Right ventricle myocardium superior (tissue), 1 donor: ENCODE data around the gene TNFRSF4. TPM values are rescaled to one million over a fixed set of nuclear protein-coding genes. Genes with fewer than 3 reads are reported as not detected.
"Not testable (repeated sequence)": the region's sequence is repeated elsewhere in the genome, so short reads cannot be mapped to it uniquely, and the experiment has no call there.

ENCODE experiments used
- ATAC-seq: fragments of 200-7000 bp; cut with Tn5 transposase; one replicate; pipeline ENCODE4 v1.9.1; 2020; ENCODE audit warnings: mild to moderate bottlenecking; ENCODE audit not compliant: poor library complexity
- DNase-seq: peaks from one replicate; pipeline ENCODE4 v3.0.0-alpha.2; 2020
- intact Hi-C: fragments of 100-400 bp; cut with DNase I; formaldehyde crosslinking; loops from one replicate; pipeline ENCODE4 v1.11.2; 2022
- long read RNA-seq: library from polyadenylated mRNA; unstranded; transcript quantifications from one replicate; pipeline ENCODE4 v2.0.0, GENCODE V29; 2021
- total RNA-seq: library from RNA; stranded (reverse); fragmentation: NEBNext Ultra II Directional; extraction: Animal tissue kit (Norgen Biotek cat#: 25700); gene quantifications from one replicate; pipeline ENCODE4 v1.2.1, GENCODE V29; 2021
- donor health status: DM: no; HTN: yes; CAD: no; lungs with severe emphysema.

Gene TNFRSF4
- 2.1 TPM for total RNA-seq
- long read RNA-seq, partial matches to known transcripts, result 1 of 5 reads
- long read RNA-seq, other reads (novel, unspliced or antisense), result 2 of 5 reads

DNA sequence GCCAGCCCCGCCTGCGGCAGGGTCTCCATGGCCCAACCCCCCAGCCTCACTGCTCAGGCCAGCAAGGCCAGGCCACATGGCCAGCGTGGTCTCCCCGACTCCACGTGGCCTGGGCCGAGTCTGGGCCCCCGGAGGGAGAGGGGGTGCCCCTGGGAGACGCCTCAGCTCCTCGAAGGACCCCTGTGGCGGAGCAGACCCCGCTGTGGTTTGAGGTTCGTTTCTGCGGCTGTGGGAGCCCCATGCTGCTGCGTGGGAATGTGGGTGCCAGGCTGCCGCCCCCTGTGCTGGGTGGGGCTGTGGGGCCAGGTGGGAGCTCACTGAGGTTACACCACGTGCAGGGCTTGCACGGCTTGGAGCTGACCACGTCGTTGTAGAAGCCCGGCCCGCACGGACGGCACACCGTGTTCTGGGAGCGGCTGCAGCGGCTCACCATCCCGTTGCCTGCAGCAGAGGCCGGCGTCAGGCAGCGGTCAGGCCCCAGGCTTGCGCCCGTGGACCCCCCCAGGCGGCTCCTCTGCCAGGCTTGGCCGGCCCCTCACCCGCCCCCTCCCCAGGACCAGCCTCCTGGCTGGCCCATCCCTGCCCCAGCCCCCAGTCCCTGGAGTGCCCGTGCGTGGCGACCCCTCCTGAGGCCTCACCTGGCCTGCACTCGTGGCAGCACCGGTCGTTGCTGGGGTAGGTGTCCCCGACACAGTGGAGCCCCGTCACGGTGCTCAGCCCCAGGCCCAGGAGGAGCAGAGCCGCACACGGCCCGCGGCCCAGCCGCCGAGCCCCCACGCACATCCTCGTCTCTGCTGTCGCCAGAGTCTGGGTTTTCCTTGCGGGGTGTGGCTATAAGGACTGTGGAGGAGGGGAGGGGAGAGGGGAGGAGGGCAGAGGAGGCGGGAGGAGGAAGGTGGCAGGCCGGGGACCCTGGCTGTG, at the start of gene TNFRSF4:
Gene TNFRSF4, minus strand, starts transcription at position 809 of the 921 bp plus-strand sequence. Its CDS starts 26 bp downstream, at position 783.
- DNase-seq (no peak), ATAC-seq (peak; percentile 6)
- intact Hi-C loops, result no loop called here

DNA sequence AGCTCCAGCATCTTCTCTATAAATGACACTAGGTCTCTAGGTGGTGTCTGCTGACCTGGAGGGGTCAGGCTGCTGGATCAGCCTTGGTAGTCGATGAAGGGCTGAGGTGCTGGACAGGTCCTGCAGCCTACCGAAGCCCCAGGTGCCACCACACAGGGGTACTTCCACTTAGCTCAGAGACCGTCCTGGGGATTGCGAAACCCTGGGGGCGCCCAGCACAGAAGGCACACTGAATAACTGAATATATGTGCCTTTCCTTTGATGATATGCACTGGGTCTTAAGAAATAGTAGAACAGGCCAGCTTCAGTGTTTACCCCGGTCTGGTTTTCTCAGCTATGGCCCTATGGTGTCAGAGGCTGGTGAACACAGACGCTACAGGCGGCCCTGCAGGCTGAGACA, 48.8 kb upstream of the TNFRSF4 start:
- intact Hi-C loops, result no loop called here
- DNase-seq, result no peak
- no peak for ATAC-seq

DNA sequence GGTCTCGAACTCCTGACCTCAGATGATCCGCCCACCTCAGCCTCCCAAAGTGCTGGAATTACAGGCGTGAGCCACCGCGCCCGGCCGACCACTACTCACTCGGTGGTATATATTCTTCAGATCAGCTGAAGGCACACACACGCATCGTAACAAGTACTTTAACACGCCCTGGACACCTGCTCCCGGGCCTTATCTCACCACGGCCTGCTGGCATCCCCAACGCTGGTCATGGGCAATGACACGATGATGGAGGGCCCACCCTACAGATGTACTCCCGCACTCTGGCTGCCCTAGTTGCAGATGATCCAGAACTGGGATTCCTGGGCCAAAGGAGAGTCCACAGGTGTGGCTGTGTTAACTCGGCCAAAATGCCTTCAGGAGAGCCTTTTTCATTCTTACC, 48.1 kb upstream of the TNFRSF4 start:
- intact Hi-C loops, result no loop called here
- ATAC-seq (no peak), DNase-seq (no peak)

DNA sequence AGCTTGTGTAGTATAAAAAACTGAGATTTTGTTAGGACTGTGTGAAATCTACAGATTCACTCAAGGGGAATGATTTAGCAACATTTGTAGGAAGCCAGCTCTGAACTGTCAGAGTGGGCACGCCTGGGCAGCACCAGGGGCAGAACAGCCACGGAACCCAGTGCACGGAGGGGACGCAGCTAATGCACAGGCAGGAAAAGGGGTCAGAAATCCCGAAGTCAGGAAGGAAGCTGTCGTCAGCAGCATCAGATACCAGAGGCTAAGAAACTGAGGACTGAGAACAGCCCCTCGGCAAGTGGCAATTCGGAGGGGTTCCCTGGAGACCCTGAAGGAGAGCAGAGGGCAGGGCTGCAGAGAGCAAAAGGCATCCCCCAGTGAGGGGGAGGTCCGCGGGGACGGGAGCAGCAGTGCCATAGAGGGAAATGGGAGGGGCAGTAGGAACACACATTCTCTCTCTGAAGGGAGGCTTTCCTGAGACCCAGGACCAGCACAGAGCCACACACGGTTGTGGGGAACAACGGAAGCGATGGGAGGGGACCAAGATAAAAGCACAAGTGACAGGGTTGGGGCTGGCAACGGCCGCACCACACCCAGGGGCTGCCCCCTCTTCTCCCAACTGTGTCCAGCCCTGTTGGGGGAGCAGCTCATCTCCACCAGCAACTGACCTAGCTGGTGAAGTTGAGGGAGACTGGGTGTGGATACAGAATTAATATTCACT, 47.0 kb upstream of the TNFRSF4 start:
- ATAC-seq, result no peak
- DNase-seq, result no peak
- intact Hi-C loops, result no loop called here

DNA sequence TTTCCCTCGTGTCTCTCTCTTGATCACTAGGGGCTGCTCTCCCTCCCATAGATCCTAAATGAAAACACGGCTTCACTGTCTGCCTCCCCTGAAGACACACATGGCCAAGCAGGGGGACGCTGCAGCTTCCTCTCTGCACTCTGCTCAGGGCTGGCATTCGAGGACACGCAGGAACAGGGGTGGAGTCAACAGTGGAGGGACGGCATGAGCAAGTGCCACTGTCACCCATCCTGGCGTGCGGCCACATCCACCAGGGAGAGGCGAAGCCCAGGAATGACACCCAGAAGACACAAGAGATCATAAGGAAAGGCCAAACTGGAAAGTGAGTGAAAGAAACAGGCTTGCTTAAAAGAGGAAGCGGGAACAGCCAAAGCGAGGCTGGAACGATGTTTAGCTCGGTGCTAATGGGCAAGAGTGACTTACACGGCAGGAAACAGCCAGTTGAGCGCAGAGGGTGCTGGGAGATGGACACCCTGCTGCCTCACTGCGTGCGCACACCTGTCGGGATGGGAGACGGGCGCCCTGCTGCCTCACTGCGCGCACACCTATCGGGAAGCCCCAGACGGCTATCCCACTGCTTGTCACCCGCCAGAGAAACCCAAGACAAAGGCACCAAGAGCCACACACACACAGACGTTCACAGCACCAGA, 46.1 kb upstream of the TNFRSF4 start:
- ATAC-seq (peak; percentile 66), DNase-seq (peak; percentile 70)
- intact Hi-C loops, result no loop called here

DNA sequence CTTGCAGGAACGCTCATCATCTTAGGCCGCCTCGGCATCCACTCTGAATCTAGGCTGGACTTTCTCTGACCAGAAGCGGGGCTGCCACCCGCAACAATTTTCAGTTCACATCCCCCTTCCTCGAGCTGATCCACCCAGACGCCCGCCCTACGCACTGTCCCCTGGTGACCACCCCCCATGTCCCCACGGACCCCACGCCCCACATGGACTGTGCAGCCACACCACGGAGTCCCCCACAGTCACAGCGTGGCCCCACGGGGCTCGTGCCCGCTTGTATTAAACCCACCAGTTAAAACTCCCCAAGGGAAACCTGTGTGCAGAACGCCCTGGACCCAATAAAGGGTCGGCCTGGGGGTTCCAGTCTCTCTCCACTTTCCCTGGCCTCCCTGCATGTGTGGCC, 45.6 kb upstream of the TNFRSF4 start:
- no peak for ATAC-seq
- intact Hi-C loops, result no loop called here
- no peak for DNase-seq

DNA sequence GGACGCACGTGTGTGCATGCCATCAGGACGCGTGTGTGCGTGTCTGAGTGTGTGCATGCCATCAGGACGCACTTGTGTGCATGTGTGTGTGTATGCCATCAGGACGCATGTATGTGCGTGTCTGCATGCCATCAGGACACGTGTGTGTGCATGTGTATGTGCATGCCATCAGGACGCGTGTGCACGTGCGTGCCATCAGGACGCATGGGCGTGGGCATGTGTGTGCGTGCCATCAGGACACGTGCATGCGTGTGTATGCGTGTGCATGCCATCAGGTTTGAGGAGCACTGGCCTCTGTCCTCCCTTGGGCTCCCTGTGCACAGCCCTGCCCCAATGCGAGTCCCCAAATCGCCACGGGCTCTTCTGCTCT, 45.2 kb upstream of the TNFRSF4 start:
- intact Hi-C loops, result no loop called here
- no peak for DNase-seq

DNA sequence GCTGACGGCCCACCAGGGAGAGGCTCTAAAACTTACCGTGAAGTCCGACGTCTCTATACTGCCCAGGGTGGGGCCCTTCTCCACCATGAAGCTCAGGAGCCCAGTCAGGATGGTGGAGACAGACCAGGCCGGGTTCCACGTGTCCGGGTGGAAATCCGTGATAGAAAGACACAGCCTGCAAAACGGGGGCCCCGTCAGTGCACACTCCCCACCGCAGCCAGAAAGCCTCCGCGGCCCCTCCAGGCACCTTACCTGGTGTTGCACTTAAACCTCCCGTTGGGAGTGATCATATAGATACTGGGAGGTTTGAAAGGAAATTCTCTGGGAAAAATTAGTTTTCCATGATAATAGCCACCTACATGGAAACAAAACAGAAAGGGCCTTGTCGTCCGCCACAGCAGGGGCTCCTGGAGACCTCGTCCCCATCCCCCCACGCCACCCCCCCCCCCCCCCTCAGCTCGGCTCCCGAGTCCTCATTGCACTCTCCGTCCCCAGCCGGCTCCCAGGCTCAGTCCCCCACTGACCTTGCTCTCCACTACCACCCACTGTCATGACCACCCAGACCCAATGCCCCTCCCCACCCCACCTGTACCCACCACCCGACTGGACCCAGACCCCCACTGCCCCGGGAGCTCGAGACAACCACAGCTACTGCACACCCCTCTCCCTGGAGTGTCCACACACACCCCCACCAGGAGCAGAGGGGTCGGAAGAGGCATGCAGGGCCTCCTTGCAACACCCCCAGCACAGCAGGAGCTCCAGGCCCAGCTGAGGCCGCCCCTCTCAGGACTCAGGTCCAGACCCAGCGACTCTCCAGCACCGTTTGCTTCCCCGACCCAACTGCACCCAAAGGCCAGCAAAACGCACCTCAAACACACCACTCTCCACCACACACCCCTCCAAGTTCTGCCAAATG, 43.3 kb upstream of the TNFRSF4 start:
- intact Hi-C loops, result no loop called here
- DNase-seq (no peak), ATAC-seq (no peak)

More for the DNA sequence above, 45.2 kb upstream of the TNFRSF4 start:
- no peak for ATAC-seq

DNA sequence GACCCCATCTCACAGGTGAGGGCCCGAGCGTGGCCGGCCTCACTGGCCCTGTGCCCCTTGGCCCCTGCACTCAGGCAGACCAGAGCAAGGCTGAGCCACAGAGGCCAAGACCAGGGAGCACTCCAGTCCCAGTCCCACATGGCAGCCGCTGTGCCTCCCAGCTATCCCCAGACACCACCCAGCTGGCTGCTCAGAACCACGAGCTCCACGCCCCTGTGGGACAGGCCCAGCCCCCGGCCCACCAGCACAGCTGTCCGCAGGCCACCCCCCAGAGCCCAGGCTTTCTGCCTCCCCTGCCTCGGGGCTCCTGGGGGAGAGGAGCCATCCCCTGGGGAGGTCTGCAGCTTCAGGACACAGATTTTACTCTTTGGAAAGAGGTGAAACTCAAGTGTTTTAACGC, 41.7 kb upstream of the TNFRSF4 start:
- no peak for DNase-seq
- no peak for ATAC-seq
- intact Hi-C loops, result no loop called here

DNA sequence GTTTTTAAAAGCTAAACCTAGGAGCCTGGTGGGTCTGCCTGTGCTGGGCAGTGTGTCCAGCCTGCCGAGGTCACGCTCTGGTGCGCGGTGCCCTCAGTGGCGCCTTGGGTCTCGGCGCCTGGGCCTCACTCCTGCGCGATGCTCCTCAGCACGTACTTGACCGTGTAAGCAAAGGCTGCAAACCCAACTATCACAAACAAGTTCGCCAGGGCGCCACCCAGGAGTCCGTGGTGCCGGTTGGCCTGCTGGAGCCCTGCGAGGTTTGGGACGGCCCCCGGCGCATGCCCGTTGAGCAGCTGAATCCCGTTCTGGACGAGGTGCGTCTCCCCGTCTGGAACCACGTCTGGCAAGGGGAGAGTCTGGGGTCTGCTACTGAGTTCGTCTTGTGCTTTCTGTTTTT, 41.1 kb upstream of the TNFRSF4 start:
- intact Hi-C loops, result no loop called here
- no peak for DNase-seq
- ATAC-seq, result no peak

DNA sequence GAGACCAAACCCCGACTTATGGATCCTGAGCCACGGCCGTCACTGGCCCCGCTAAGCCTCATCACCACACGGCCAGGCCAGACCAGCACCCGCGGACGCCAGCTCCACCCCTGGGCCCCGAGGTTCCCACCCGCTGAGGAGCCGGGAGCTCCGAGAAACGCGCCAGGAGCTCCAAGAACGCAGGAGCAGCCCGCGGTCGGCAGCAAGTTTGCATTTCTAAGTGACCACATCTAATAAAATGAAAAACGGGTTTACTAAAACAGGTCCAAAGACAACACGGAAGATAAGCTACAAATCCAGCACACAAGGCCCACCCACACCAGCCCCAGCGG, 40.7 kb upstream of the TNFRSF4 start:
- no peak for DNase-seq
- no peak for ATAC-seq
- intact Hi-C loops, result no loop called here

DNA sequence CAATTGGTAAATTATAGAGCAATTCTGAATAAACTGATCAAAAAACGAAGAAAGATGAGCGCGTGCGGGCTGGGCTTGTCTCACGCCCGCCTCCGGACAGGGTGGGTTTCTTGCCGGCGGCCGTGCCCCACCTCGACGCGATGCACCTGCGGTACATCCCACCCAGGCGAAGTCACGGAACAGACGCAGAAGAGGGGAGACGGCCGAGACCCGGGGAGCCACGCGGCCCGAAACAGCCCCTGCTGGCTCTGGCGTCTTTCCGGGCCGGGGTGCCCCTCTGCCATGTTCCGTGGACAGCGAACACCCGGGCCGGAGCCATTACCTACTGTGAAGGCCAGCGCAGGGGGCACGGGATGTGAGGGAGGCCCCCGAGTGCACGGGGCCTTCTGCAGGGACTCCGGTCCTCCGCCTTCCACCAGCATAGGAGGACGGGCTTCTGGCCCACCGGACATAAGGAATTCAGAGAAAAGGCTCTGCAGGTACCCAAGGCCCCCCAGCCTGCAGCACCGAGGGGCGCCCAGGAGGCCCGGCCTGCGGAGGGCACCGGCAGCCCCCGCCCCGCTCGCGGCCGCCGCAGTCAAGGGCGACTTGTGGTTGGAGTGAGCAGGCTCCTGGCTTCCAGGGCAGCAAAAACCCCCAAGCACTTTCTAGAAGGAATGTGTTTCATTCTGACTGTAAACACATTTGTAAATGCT, 40.2 kb upstream of the TNFRSF4 start:
- DNase-seq, result no peak
- no peak for ATAC-seq
- intact Hi-C loops, result no loop called here

DNA sequence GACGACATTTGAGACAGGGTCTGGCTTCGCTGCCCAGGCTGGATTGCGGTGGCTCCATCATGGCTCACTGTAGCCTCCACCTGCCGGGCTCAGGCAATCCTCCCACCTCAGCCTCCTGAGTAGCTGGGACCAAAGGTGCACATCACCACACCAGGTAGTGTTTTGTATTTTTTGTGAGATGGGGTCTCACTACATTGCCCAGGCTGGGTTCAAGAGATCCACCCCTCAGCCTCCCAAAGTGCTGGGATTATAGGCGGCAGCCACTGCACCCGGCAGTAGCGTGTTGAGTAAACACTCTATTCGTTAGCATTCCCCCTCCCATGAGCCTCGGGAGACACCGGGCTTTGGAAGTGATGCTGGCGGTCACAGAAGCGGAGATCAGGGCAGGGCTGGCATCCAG, 39.4 kb upstream of the TNFRSF4 start:
- ATAC-seq (no peak), DNase-seq (no peak)
- intact Hi-C loops, result no loop called here

DNA sequence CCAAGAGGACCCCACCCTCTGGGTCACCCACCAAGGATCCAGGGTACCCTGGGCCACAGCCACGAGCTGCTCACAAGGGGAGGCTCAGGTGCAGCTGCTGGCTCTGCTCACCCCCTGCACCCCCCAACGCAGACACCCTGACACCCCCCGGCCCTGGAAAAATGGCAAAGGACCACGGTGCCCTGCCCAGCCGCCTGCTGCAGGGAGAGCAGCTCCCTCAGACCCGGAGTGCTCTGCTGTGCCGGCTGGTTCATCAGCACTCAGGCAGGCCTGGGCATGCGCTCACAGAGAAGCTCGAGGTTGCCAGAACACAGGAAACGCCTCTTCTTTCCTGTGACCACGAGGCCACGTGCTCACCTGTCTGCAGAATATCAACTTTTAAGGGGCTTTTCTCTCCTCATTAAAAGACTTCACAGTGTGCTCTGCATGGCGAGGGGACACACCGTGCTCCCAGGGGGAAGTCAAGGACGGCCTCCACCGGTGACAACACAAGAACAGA, 36.9 kb upstream of the TNFRSF4 start:
- DNase-seq (no peak), ATAC-seq (no peak)
- intact Hi-C loops, result no loop called here

DNA sequence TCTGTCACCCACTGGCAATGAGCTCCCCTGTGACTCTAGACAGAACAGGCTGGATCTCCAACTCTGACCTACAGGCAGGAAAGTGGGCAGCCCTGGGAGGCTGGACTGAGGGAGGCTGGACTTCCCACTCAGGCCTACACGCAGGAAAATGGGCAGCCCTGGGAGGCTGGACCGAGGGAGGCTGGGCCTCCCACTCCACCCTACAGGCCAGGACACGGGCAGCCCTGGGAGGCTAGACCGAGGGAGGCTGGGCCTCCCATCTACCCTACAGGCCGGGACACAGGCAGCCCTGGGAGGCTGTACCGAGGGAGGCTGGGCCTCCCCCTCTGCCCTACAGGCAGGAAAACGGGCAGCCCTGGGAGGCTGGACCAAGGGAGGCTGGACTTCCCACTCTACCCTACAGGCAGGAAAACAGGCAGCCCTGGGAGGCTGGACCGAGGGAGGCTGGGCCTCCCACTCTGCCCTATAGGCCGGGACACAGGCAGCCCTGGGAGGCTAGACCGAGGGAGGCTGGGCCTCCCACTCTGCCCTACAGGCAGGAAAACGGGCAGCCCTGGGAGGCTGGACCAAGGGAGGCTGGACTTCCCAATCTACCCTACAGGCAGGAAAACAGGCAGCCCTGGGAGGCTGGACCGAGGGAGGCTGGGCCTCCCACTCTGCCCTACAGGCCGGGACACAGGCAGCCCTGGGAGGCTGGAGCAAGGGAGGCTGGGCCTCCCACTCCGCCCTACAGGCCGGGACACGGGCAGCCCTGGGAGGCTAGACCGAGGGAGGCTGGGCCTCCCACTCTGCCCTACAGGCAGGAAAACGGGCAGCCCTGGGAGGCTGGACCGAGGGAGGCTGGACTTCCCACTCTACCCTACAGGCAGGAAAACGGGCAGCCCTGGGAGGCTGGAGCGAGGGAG, 34.3 kb upstream of the TNFRSF4 start:
- DNase-seq, intact Hi-C loops, ATAC-seq: not testable (repeated sequence)

DNA sequence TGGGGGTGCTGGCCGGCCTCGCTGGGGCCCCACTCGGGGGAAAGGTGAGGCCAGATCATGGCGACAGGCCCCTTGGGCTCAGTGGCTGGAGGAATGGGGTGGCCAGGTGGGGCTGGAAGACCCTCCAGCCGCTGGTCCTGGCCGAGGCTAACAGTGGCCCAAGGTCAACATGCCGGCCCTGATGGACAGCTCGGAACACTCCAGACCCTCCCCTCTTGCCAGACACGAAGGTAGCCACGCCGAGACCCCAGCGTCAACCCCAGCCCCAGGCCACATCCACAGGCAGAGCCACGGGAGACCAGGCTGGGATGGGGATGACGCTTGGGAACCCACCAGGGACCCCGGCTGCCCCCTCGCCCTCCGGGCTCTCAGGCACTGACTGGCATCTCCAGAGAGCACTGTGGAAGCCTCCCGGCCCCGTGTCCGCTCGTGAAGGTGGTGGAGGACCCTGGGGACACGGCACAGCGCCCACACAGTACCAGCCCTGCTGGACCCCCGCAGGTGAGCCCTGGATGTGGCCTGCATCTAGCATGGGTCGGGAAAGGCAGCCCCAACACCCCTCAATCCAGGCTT, 33.5 kb upstream of the TNFRSF4 start:
- no peak for DNase-seq
- ATAC-seq, result no peak
- intact Hi-C loops, result no loop called here
